HG03469 (cell line): ENCODE data around the gene RINL.
A peak's percentile ranks its signal among the peaks of the same experiment; 100 is the strongest.
"Not testable (repeated sequence)": the region's sequence is repeated elsewhere in the genome, so short reads cannot be mapped to it uniquely, and the experiment has no call there.

Experiments used
- ATAC-seq: cut with Tn5 transposase; IDR thresholded peaks from one replicate; pipeline ENCODE4 v1.9.1; 2021; ENCODE audit warnings: mild to moderate bottlenecking, moderate library complexity, moderate number of reproducible peaks; ENCODE audit not compliant: unreplicated experiment

The RINL gene

GRCh38 chr19:38905620-38906019 is 27.5 kb upstream of the RINL start:
- ATAC-seq: no peak

GRCh38 chr19:38904581-38905539 is 26.8 kb upstream of the RINL start:
- ATAC-seq: no peak

GRCh38 chr19:38901683-38902082 is 23.6 kb upstream of the RINL start:
- no peak for ATAC-seq

GRCh38 chr19:38900743-38901190 is 22.7 kb upstream of the RINL start:
- no peak for ATAC-seq

- ATAC-seq: no peak
These were observed 22.1 kb upstream of the RINL start for GRCh38 chr19:38900202-38900629.

GRCh38 chr19:38899447-38900201 is 21.5 kb upstream of the RINL start, which contains the start of the genes NFKBIB and SIRT2:
NFKBIB (plus strand) TSS chr19:38899969; CDS start chr19:38900033, 64 bp downstream.
SIRT2 (minus strand) TSS chr19:38899618; CDS start chr19:38899521, 97 bp downstream.
- ATAC-seq: peak; percentile 69

- ATAC-seq: no peak
These were observed 20.8 kb upstream of the RINL start for GRCh38 chr19:38898788-38899446.

- no peak for ATAC-seq
These were observed 16.9 kb upstream of the RINL start for GRCh38 chr19:38894968-38895367.

- no peak for ATAC-seq
These were observed 15.3 kb upstream of the RINL start for GRCh38 chr19:38893341-38893771.

- ATAC-seq: no peak
These were observed 14.8 kb upstream of the RINL start for GRCh38 chr19:38892841-38893240.

GRCh38 chr19:38891771-38892170 is 13.7 kb upstream of the RINL start:
- ATAC-seq: no peak

- no peak for ATAC-seq
These were observed 12.6 kb upstream of the RINL start for GRCh38 chr19:38890686-38891085.

GRCh38 chr19:38889803-38890202 is 11.7 kb upstream of the RINL start:
- no peak for ATAC-seq

- ATAC-seq: no peak
These were observed 10.8 kb upstream of the RINL start for GRCh38 chr19:38888876-38889275.

- not testable (repeated sequence) for ATAC-seq
These were observed 6.6 kb upstream of the RINL start for GRCh38 chr19:38884691-38885090.

- ATAC-seq: no peak
These were observed 5.2 kb upstream of the RINL start for GRCh38 chr19:38883286-38883685.

GRCh38 chr19:38880882-38881609 is 3.0 kb upstream of the RINL start:
- ATAC-seq: no peak

GRCh38 chr19:38880076-38880881 is 2.2 kb upstream of the RINL start:
- no peak for ATAC-seq

GRCh38 chr19:38879400-38879751 is 1.3 kb upstream of the RINL start:
- ATAC-seq: no peak
